GM21390 (cell line): ENCODE data around the gene TNFRSF18.
A peak's percentile ranks its signal among the peaks of the same experiment; 100 is the strongest.

ENCODE experiments used
- ATAC-seq: cut with Tn5 transposase; IDR thresholded peaks from one replicate; pipeline ENCODE4 v1.9.1; 2021; ENCODE audit not compliant: unreplicated experiment

TNFRSF18 gene

DNA sequence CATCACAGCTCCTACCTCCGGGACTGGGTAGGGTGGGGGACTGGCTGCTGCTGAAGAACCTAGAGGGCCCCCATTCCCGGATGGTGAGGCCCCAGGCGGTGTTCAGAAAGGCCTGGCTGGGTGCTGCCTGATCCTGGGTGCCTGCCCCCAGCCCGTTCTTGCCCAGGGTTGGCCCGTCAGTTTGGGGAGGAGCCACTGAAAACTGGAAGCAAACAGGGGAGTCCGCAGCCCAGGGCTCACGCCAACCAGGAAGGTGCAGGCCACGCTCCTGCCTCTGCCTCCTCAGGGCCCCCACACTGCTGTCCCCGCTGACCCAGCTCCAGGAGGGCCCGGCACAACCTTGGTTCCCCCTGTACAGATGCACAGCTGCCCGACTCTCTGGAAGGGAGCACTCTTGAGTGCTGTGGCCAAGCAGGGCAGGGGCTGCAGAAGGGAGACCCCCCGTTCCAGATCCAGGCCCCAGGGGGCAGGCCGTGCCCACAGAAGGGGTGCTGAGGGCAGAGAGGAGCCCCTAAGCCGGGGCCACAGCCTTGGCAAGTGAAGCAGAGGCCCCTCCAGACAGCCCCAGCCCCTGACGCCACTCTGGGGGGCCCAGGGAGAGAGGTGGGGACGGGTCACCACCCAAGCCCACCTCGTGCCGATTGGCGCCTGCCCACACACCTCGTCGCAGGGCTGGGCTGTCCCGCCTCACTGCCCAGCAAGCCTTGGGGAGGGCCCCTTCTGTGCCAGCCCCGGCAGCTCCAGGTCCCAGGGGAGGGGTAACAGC lies 34.6 kb upstream of the TNFRSF18 start:
- ATAC-seq, result no peak

DNA sequence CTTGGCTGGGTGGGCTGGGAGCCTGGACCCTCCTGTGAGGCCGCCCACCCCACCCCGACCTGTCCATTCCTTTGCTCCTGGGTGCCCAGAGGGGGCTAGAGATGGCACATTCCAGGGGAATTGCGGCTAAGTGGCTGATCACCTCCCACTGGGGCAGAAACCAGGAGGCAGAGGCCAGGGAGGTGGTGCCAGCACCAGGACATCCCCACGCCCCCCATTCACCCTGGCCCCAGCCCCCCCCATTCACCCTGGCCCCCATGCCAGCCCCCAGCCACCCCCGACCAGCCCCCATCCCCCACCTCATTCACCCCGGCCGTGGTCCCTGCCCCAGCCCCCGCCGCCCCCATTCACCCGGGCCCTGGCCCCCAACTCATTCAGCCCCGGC lies 33.9 kb upstream of the TNFRSF18 start:
- no peak for ATAC-seq

DNA sequence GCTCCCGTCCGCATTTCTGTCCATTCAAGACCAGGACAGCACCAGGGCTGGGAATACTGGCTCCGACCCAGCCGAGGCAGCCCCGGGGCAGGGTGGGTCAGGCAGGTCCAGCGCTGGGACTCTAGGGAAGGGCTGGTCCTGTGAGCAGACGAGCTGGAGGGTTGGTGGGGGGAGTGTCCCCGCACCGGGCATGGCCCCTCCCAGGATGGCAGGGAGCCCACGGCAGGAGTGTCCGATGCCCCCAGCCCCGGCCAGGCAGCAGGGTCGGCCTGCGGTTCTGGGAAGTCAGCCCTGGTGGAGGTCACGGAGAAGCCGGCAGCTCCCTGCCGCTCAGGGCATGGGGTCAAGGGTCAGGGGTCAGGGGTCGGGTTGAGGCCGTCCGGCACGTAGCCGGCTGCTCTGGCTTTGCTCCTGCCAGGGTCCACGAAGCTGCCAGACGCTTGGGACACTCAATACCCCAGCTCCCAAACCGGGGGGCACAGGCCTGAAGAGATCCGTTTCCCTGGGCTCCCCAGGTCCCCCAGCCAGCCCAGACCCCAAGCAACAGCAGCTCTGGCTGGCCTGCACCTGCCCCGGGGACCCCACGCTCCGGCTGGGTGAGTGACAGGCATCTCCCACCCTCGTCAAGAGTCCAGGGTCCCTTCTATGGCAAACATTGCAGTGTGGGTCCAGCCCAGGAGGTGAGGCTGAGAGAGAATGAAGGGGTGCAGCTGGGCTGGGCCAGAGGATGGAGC lies 33.4 kb upstream of the TNFRSF18 start:
- no peak for ATAC-seq

DNA sequence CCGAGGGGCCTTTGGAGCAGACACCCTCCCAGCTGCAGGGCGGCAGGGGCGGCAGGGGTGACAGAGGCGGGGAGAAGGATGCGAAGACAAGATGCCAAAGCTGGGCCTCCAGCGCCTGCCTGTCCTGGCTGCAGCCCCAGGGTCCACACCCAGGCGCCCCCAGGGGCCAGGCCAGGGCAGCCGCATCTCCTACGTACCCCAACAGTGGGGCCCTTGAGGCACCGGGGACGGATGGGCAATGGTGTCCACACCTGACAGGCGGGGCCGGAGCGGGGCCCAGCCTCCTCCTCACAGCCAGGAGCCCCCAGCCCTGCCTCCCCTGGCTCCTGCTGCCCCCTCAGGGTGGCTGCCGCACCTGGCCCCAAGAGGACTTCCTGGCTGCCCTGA lies 32.8 kb upstream of the TNFRSF18 start:
- ATAC-seq, result no peak

DNA sequence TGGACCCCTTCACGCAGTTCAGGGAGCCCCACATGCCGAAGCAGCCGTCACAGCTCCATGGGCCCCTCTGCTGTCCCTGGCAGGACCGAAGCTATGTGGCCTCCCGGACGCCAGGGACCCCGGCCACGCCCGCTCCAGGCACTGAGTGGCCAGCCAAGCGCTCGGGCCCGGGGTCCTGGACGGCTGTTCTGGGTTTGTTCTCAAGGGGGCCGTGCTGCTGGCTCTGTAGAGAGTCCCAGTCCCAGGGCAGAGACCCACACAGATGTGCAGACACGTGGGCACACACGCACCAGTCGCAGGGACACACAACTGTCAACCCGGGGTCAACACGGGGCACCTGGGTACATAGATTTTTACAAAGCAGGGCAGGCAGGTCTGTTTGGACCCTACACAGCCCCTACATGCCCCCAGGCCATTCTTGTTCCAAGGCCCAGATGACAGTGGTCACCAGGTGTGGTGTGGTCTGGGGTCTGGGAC lies 32.3 kb upstream of the TNFRSF18 start:
- no peak for ATAC-seq

DNA sequence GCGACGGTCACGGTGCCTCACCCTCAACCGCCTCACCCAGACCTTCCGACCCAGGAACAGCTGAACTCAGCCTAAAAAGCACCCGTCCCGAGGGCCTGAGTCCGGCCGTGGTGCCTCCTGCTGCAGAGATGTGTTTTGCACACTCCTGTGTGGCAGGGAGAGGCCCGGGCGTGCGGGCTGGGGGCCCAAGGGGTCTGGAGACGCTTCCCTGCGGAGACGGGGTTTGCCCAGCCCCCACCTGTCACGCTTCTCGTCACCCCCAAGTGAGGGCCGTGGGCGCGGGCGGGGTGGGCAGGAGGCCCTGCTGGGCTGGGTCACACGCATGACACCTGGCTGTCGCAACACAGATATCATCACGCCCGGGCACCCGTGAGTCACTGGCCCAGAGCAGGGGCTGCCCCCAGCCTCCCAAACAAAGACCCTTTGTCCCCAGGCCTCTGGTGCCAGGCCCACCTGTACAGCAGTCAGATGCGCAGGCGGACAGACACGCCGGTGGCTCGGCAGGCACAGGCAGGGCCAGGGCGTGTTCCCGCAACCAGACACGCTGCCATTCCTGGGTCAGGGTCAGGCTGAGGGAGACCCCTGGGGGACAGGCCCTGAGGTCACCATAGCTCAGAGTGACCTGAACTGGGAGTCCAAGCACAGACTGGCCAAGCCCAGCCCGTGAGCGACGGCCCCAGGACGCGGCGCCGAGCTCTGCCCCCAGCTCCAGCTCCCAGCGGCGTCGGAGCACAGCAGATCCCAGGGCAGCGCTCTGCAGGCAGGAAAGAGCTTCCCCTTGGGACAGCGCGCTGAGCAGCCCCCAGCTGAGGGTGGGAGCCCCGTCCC lies 31.7 kb upstream of the TNFRSF18 start:
- no peak for ATAC-seq

DNA sequence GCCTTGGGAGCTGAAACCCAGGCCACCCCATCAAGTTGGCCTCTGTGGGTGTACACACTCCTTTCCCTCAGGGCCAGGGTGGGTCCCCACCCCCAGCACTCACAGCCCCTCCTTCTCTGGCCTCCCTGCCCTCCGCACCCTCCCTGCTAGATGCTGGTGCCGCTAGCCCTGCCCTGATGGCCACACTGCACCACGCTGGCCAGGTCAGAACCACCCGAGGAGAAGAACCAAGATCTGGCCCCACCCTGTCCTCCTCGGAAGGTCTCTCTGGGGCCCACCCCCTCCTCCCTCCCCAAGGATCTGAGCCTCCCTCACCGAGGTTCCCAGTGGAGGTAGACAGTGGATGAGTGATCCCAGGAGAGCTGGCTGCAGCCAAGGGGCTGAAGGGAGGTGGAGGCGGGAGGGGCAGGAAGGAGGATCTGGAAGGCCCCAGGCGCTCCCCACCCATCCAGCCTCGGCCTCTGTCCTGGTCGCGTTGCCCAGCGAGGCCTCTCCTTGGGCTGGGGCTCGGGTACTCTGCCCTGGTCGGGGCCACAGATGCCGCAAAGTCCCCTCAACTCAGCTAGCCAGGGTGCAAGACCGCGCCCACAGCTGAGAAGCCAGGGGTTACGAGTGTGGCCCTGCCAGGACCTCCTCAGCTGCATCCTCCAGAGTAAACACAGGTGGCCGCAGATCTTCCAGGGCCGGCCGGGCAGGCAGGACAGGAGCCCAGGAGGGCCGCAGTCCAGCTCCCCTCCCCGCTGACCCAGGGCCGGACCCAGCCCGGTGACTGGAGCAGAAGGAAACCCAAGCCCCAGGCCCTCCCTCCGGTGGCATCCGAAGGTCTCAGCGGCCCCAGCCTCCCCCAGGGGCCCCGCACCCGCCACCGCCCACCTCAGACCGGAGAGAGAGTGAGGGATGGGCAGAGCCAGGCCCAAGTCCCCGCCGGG lies 30.8 kb upstream of the TNFRSF18 start:
- no peak for ATAC-seq

DNA sequence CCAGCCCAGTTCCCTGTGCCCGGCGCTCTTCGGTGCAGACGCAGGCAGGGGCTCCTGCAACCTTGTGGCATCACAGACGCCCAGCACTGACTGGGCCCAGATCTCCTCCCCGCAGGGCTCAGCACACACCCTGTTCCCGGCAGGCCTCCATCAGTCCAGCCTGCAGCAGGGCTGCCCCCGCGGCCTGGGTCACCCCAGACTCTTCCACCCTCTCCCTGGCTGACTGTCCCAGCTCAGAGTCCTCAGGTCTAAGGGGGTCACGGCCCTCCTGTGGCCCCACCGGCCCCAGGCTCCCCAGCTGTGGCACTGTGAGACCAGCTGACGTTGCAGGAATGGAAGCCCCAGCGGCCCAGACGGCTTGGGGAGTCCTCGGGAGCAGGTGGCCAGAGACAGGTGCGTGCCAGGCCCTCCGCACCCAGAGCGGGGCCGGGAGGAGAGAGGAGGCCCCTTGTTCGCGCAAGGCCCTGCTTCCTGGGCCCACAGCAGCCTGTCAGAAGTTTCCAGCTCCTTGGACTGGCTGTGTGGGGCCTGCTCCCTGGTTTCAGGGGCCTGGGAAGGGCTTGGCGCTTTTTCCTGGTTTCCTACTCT lies 29.9 kb upstream of the TNFRSF18 start:
- no peak for ATAC-seq

DNA sequence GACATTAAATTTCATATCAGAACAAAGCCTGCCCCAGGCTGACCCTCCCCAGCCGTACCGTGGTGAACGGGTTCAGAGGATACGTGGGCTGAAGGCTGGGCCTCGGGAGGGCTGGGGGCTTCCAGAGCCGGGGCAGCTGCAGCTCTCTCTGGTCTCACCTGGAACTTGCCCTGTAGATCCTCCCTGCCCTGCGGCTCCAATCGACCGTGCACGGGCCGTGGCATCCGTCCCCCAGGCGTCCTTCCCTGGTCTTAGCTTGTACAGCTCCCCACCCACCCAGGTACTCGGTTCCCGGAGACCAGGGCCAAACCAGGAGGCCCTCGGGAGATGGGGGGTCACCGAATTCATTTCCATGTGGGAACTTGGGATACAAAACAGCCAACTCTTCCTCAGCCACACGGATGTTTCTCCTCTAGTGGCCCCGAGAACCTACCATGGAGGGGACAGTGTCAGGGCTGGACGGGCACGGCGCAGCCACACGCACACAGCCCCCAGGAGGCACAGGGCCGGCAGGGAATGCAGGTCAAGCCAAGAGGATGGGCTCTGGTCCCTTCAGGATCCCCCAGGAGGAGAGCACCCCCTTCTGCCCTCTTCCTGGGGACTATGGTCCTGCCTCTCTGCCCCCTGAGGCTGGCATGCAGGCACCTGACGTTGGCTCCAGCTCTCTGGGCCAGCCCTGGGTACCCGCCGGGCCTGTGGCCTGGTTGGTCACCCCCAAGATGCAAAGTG lies 28.8 kb upstream of the TNFRSF18 start:
- no peak for ATAC-seq

DNA sequence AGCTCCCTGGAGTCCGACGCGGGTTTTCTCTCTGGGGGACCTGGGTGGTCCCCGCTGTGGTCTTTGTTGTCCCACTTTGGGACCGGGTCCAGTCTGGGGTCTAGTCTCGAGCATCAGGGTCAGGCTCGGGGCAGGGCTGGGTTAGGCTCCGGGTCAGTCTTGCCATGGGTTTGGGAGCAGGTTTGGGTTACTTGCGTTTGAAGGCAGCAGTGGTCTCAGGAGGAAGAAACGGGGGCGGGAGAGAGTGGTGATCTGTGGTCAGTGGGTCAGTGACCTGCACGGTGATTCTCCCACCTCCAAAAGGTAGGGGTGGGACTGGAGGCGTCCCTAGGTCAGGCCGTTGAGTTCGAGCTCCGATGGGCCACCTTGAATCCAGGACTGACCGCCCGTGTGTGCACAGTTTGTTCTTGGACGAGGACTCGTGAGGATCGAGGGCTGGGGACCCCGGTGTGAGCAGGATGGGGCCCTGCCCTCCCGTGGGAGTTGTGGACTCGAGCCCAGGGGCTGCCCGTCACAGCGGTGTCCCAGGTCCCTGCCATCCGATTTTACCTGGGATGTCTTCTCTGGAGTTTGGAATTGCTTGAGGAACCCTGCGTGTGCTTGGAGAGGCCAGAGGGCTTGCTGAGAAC lies 27.9 kb upstream of the TNFRSF18 start:
- no peak for ATAC-seq

DNA sequence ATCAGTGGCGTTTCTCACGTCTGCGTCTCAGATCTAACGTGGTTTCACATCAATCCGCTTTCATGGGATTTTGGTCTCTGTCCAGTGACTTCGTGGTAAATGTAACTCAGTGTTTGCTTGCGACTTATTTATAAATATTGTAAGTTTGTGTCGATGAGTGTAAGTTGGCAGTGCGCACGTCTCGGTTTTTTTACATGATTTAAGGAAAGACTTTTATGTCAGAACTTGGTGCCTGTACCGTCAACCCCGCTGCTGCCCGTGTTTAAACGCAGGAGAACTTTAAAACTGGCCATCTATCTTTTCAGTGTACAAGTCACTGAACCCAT lies 27.1 kb upstream of the TNFRSF18 start:
- no peak for ATAC-seq

DNA sequence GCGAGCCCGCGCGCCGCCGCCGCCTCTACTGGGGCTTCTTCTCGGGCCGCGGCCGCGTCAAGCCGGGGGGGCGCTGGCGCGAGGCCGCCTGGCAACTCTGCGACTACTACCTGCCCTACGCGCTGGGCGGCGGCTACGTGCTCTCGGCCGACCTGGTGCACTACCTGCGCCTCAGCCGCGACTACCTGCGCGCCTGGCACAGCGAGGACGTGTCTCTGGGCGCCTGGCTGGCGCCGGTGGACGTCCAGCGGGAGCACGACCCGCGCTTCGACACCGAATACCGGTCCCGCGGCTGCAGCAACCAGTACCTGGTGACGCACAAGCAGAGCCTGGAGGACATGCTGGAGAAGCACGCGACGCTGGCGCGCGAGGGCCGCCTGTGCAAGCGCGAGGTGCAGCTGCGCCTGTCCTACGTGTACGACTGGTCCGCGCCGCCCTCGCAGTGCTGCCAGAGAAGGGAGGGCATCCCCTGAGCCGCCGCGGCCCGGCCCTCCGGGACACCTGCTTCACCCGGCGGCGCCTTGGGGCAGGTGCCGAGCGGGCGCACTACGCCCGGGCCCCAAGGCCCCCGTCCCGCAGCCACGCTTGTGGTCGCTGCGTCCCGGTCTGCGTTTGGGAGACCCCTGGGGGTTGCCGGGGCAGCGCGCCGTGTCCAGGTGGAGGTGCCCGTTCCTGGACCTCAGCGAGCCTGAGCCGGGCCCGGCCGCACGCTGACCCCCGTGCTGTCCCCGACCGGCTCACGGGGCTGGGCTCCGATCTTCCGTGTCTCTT lies 26.6 kb upstream of the TNFRSF18 start:
- ATAC-seq, result no peak

DNA sequence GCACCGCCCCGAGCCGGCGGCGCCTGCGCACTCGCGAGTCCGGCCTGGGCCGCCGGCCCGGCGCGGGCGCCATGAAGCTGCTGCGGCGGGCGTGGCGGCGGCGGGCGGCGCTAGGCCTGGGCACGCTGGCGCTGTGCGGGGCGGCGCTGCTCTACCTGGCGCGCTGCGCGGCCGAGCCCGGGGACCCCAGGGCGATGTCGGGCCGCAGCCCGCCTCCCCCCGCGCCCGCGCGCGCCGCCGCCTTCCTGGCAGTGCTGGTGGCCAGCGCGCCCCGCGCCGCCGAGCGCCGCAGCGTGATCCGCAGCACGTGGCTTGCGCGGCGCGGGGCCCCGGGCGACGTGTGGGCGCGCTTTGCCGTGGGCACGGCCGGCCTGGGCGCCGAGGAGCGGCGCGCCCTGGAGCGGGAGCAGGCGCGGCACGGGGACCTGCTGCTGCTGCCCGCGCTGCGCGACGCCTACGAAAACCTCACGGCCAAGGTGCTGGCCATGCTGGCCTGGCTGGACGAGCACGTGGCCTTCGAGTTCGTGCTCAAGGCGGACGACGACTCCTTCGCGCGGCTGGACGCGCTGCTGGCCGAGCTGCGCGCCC lies 25.9 kb upstream of the TNFRSF18 start, which contains the start of gene B3GALT6:
Gene B3GALT6 (plus strand): TSS at position 30 of the 588 bp plus-strand sequence. CDS start 42 bp downstream, at position 72.
- ATAC-seq, result peak; percentile 1

DNA sequence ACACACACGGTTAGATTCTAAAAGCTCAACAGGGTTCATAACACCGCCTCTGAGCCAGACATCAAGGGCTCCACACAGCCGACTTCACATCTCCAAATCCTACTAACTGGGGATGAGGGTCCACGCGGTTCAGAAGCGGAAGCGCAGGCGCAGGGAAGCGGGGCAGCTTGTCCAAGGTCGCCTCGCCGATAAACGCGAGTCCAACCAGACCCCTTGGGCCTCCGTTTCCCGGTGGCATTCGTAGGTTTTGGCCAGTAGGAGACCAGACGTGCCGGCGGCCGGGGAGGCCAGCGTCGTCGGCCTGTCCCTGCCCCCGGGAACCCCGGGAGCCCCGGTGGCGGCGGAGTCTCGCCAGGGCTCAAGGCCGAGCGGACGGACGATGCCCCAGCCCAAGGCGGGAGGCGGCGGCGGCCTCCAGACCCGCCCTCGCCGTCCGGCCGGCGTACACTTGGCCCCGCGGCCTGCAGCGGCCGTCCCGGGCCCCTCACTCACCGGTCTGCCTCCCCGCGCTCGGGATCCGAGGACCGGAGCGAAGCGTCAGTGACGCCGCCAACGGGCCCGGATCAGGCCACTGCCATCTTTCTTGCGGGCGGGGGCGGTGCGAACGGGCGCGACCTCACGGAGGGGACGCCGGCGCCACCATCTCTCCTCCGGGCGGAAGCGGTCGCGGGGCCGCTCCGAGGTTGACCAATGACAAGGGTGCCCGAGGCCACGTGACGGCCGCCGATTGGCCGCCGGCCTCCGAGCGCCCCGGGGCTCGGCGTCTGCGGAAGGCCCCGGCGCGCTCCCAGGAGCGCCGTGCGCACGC lies 25.2 kb upstream of the TNFRSF18 start, which contains the start of gene SDF4:
Gene SDF4 (minus strand): TSS at position 602 of the 808 bp plus-strand sequence. CDS start 3,229 bp downstream, outside the sequence.
- ATAC-seq, result peak; percentile 89

DNA sequence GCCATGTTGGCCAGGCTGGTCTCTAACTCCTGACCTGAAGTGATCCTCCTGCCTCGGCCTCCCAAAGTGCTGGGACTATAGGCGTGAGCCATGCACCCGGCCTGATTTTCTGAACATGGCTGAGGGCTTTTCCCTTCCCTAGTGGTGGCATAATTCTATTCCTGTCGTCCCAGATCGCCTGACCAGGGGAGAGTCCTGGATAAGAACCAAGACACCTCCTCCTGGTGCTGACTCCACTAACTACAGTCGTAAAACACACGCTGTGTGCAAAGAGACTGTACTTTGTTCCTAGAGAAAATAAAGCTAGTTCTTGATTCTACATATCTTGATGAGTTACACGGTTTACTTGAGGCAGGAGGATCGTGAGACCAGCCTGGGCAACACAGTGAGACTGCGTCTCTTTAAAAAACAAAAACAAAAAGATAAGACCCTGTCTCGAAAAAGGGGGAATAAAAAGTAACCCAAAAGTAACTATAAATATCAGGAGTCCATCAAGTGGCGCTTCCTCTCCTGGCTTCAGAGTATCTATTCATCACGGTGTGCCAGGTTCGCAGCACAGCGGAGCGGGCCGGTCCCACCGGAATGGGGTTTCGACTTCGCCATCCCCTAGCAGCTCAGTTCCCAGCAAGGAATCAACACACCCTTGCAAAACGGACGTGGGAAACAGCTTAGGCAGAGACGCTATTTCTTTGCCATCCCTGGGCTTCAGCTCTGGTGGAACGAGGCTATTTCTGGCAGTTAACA lies 24.4 kb upstream of the TNFRSF18 start:
- no peak for ATAC-seq

DNA sequence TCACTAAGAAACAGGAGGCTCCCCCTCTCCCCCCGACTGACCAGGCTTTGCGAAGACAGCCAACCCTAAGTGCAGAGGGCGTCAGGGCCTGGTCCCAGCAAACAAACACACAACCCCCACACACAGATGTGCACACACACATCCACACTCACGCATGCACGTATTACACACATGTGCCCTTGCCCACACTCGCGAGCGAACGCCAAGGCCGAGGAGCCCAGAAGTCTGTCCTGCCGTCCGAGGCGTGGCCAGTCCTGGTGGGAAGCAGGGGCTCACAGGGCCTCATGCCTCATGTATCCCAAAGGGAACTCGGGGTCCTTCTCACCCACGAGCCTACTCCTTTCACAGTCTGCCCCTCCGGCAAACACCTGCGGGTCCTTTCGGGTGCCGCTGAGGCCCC lies 23.4 kb upstream of the TNFRSF18 start:
- no peak for ATAC-seq
